ENCODE results near the gene MBD3. TPM values are rescaled to one million over a fixed set of nuclear protein-coding genes. Genes with fewer than 3 reads are reported as not detected.

MBD3 gene
- total and polyA plus RNA-seq, 2 experiments from 2014 or later = 93.3 to 171 TPM

DNA sequence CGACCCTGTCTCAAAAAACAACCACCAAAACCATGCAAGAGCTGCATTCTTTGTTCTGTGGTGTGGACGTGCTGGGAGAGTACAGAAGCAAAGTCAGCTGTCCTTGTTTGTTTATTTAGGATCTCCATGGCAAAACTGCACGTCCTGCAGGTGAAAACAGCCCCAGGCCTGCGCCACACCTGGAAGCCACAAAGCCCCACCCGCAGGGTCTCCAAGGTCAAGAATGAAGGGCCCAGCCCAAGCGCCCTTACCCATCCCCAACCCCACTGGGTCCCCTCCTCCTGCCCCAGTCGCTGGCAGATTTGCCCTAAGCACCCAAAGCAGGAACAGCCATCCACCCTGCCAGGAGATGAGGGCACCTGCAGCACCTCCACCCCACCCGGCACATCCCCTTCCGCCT is 10.5 kb downstream of the MBD3 start:
- H3K27me3 ChIP-seq = no peaks in the 10 kb centered on the region
- DNase-seq (ENCODE audit: low read depth in 1 of 2, low spot score in 1 of 2) = no peak
- H3K9me3 ChIP-seq (ENCODE audit: low read depth) = no peaks in the 10 kb centered on the region
- H3K36me3 ChIP-seq = peaks cover 38% of the 10 kb centered on the region
- no peaks in the 10 kb centered on the region for H3K4me1 ChIP-seq (ENCODE audit: low read depth)
- no peak overlapping the region for H3K27ac ChIP-seq
- TF ChIP-seq, protein P1, sequence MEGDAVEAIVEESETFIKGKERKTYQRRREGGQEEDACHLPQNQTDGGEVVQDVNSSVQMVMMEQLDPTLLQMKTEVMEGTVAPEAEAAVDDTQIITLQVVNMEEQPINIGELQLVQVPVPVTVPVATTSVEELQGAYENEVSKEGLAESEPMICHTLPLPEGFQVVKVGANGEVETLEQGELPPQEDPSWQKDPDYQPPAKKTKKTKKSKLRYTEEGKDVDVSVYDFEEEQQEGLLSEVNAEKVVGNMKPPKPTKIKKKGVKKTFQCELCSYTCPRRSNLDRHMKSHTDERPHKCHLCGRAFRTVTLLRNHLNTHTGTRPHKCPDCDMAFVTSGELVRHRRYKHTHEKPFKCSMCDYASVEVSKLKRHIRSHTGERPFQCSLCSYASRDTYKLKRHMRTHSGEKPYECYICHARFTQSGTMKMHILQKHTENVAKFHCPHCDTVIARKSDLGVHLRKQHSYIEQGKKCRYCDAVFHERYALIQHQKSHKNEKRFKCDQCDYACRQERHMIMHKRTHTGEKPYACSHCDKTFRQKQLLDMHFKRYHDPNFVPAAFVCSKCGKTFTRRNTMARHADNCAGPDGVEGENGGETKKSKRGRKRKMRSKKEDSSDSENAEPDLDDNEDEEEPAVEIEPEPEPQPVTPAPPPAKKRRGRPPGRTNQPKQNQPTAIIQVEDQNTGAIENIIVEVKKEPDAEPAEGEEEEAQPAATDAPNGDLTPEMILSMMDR (IDR thresholded peaks at IDR 0.05; ENCODE audit: low read depth, low read length) = no peak
- H3K4me3 ChIP-seq = no peak overlapping the region

DNA sequence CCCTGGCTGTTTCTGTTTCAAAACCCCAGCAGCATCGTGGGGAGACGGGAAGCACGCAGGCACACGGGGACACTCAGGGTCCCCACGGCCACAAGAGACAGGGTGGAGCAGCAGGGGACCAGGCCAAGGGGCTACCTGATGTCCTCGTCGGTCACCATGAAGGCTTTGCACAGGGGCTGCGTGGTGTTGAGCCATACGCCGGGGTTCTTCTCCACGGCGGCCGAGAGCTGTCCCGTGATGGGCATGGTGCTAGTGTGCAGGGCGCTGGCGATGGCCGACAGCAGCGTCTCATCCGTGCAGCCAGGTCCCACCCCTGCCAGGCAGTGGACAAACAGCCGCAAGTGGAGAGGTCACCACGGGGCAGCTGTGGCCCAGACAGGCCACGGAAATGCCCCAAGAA is 11.7 kb downstream of the MBD3 start:
- Histone ChIP-seq H3K9me3 (ENCODE audit: low read depth) (no peaks in the 10 kb centered on the region), H3K27ac (no peak overlapping the region), H3K36me3 (peaks cover 38% of the 10 kb centered on the region), H3K27me3 (no peaks in the 10 kb centered on the region), H3K4me3 (no peak overlapping the region), H3K4me1 (ENCODE audit: low read depth) (no peaks in the 10 kb centered on the region)
- no peak for DNase-seq (ENCODE audit: low read depth in 1 of 2, low spot score in 1 of 2)
- TF ChIP-seq, protein P1 (IDR thresholded peaks at IDR 0.05; ENCODE audit: low read depth, low read length) = no peak

GRCh38 chr19:1580382-1580781 is 12.3 kb downstream of the MBD3 start:
- TF ChIP-seq, protein P1 (IDR thresholded peaks at IDR 0.05; ENCODE audit: low read depth, low read length) = no peak

DNA sequence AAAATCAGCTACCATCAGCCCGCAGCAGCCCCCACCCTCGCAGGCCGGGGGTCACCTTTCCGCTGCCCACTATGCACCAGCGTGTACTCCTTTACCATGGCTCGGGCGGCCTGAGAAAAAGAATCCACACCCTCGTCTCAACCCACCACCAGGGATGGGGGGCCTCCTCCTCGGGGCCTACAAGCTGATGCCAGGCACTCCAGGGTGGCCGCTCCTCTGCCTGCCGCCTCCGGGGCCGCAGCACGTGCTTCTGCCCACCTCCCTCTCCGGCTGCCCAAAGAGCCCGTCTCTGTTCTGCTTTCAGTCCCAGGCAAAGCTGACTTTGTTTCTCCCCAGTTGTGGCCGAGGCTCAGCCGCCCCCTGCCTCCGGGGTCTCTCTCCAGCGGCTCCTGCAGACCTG is 13.4 kb downstream of the MBD3 start:
- H3K36me3 ChIP-seq = peaks cover 38% of the 10 kb centered on the region
- no peaks in the 10 kb centered on the region for H3K9me3 ChIP-seq (ENCODE audit: low read depth)
- H3K4me3 ChIP-seq = no peak overlapping the region
- TF ChIP-seq, protein P1 (IDR thresholded peaks at IDR 0.05; ENCODE audit: low read depth, low read length) = no peak
- H3K27ac ChIP-seq = no peak overlapping the region
- H3K4me1 ChIP-seq (ENCODE audit: low read depth) = no peaks in the 10 kb centered on the region
- DNase-seq (ENCODE audit: low read depth in 1 of 2, low spot score in 1 of 2) = no peak
- H3K27me3 ChIP-seq = no peaks in the 10 kb centered on the region

More at GRCh38 chr19:1580382-1580781, 12.3 kb downstream of the MBD3 start:
- H3K27me3 ChIP-seq = no peaks in the 10 kb centered on the region
- no peaks in the 10 kb centered on the region for H3K4me1 ChIP-seq (ENCODE audit: low read depth)
- DNase-seq (ENCODE audit: low read depth in 1 of 2, low spot score in 1 of 2) = no peak
- no peak overlapping the region for H3K27ac ChIP-seq
- peaks cover 38% of the 10 kb centered on the region for H3K36me3 ChIP-seq
- no peaks in the 10 kb centered on the region for H3K9me3 ChIP-seq (ENCODE audit: low read depth)
- H3K4me3 ChIP-seq = no peak overlapping the region

DNA sequence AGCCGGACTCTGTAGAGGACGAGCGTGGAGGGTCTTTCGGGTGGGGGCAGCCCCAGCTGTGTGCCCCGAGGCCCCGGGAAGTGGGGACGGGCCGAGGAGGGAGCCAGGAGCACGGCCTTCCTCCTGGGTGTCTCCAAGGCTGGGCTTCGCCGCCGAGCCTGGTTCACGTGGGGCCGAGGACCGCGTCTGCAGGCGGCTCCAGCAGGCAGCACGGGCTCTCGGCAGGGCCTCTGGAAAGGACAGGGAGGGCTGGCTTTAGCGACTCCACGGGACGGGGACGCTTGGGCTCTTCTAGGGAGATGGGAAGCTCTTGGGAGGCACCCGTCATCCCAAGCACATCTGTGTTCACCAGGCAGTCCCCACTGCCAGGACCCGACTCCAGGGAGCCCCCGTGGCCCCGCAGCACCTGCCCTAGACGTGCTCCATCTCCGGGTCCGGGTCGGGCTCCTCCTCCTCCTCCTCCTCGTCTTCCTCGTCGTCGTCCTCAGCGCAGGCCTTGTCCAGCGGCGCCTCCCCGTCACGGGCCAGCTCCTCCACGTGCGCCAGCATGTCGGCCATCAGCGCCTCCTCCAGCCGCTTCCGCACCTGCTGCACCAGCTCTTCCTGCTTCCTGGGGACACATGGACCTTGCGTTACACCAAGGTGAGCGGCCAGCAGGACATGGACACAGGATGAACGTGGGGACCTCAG is 14.6 kb downstream of the MBD3 start:
- no peaks in the 10 kb centered on the region for H3K9me3 ChIP-seq (ENCODE audit: low read depth)
- no peaks in the 10 kb centered on the region for H3K4me1 ChIP-seq (ENCODE audit: low read depth)
- H3K36me3 ChIP-seq = peaks cover 34% of the 10 kb centered on the region
- TF ChIP-seq, protein P1 (IDR thresholded peaks at IDR 0.05; ENCODE audit: low read depth, low read length) = no peak
- no peak overlapping the region for H3K27ac ChIP-seq
- H3K27me3 ChIP-seq = no peaks in the 10 kb centered on the region
- DNase-seq (ENCODE audit: low read depth in 1 of 2, low spot score in 1 of 2) = no peak
- H3K4me3 ChIP-seq = no peak overlapping the region

Data from cardiac muscle cell (in vitro differentiated cells and primary cell).